ENCODE measurements around the gene KDM7A. TPM values are rescaled to one million over a fixed set of nuclear protein-coding genes. Genes with fewer than 3 reads are reported as not detected.

KDM7A gene
- total RNA-seq, 1 experiment from 2014 or later, result 5.1 TPM

DNA sequence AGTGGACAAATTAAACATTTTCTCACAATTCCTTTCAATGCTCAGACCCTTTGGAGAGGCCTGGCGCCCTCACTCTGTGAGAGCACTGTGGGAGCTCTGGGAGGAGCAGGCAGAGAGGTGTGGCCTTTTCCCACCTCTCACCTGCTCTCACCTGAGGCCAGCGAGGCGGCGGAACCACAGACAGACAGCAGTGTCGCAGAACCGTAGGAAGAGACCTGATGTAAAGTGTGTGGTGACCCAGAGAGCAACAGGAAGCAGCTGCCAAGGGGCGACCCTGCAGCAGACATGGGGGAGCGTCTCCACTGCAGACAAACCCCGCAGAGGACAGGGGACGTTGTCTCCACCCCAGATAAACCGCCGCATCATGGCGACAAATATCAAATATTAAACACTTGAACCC, 98.4 kb downstream of the KDM7A start:
- no peaks in the 10 kb centered on the region for H3K4me1 Mint-ChIP-seq (ENCODE audit: low read depth, unreplicated experiment)
- no peaks in the 10 kb centered on the region for H3K9me3 ChIP-seq
- intact Hi-C loops (cut with micrococcal nuclease; ENCODE audit: unreplicated experiment), result loop anchor here (5.0 kb wide), 1 partner anchor 249 kb away; no protein-coding TSS in a partner anchor
- no peaks in the 10 kb centered on the region for H3K36me3 Mint-ChIP-seq (ENCODE audit: insufficient read depth, unreplicated experiment)
- no peaks in the 10 kb centered on the region; the same call in 1 of the 2 replicates for H3K4me1 ChIP-seq
- no TSS peak for BruUV-seq (replicated peaks)
- ChIA-PET CTCF (no interaction called here), POLR2A (no interaction called here)
- no peak for DNase-seq
- H3K4me3 ChIP-seq (ENCODE audit: low read depth, low read length), result no peak overlapping the region
- no peaks in the 10 kb centered on the region for H3K27me3 Mint-ChIP-seq (ENCODE audit: insufficient read depth, unreplicated experiment)
- H3K27ac Mint-ChIP-seq (ENCODE audit: unreplicated experiment), result no peak overlapping the region
- H3K36me3 ChIP-seq (ENCODE audit: control insufficient read depth, insufficient read depth, low read length), result no peaks in the 10 kb centered on the region
- H3K27me3 ChIP-seq (replicated peaks; ENCODE audit: control insufficient read depth, insufficient read depth, low read length), result no peaks in the 10 kb centered on the region; the same call in 1 of the 2 replicates
- H3K4me3 Mint-ChIP-seq (ENCODE audit: unreplicated experiment), result no peak overlapping the region
- no peaks in the 10 kb centered on the region for H3K9me3 Mint-ChIP-seq (ENCODE audit: unreplicated experiment)
- TF ChIP-seq, protein P1, sequence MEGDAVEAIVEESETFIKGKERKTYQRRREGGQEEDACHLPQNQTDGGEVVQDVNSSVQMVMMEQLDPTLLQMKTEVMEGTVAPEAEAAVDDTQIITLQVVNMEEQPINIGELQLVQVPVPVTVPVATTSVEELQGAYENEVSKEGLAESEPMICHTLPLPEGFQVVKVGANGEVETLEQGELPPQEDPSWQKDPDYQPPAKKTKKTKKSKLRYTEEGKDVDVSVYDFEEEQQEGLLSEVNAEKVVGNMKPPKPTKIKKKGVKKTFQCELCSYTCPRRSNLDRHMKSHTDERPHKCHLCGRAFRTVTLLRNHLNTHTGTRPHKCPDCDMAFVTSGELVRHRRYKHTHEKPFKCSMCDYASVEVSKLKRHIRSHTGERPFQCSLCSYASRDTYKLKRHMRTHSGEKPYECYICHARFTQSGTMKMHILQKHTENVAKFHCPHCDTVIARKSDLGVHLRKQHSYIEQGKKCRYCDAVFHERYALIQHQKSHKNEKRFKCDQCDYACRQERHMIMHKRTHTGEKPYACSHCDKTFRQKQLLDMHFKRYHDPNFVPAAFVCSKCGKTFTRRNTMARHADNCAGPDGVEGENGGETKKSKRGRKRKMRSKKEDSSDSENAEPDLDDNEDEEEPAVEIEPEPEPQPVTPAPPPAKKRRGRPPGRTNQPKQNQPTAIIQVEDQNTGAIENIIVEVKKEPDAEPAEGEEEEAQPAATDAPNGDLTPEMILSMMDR (IDR thresholded peaks at IDR 0.05; ENCODE audit: insufficient read depth in 1 of 2, low read depth in 1 of 2, low read length in 1 of 2, severe bottlenecking in 1 of 2, unreplicated experiment in 1 of 2), result no peak

DNA sequence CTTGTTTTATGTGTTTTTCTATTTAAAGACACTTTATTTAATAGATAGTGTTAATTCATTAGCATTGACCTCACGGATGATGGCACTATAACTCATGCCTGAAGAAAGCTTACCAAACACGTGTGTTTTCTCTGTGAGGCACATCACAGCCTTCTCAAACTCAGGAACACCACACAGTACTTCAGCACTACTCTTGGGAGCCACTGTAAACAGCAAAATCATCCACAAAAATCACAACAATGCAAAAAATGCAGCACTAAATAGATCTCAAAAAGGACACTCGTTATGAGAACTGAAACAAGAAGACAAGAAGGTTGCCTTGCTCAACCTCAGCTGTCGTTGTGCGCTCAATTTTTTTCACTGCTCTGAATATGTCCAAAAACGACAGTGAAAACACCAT, 102.0 kb downstream of the KDM7A start:
- DNase-seq, result no peak
- H3K36me3 ChIP-seq (ENCODE audit: control insufficient read depth, insufficient read depth, low read length), result no peaks in the 10 kb centered on the region
- Mint-ChIP-seq H3K27ac (ENCODE audit: unreplicated experiment) (no peak overlapping the region), H3K9me3 (ENCODE audit: unreplicated experiment) (peaks cover 10% of the 10 kb centered on the region), H3K4me1 (ENCODE audit: low read depth, unreplicated experiment) (no peaks in the 10 kb centered on the region), H3K36me3 (ENCODE audit: insufficient read depth, unreplicated experiment) (no peaks in the 10 kb centered on the region), H3K27me3 (ENCODE audit: insufficient read depth, unreplicated experiment) (no peaks in the 10 kb centered on the region), H3K4me3 (ENCODE audit: unreplicated experiment) (no peak overlapping the region)
- no peaks in the 10 kb centered on the region for H3K27me3 ChIP-seq (replicated peaks; ENCODE audit: control insufficient read depth, insufficient read depth, low read length)
- peaks cover 5% of the 10 kb centered on the region; the same call in 1 of the 2 replicates for H3K9me3 ChIP-seq
- intact Hi-C loops (cut with micrococcal nuclease; ENCODE audit: unreplicated experiment), result loop anchor here (5.0 kb wide), 1 partner anchor 253 kb away; no protein-coding TSS in a partner anchor
- BruUV-seq (replicated peaks), result no TSS peak
- CTCF ChIA-PET, result no interaction called here
- POLR2A ChIA-PET, result no interaction called here
- no peaks in the 10 kb centered on the region; the same call in 1 of the 2 replicates for H3K4me1 ChIP-seq
- TF ChIP-seq, protein P1 (IDR thresholded peaks at IDR 0.05; ENCODE audit: insufficient read depth in 1 of 2, low read depth in 1 of 2, low read length in 1 of 2, severe bottlenecking in 1 of 2, unreplicated experiment in 1 of 2), result no peak
- no peak overlapping the region for H3K4me3 ChIP-seq (ENCODE audit: low read depth, low read length)

DNA sequence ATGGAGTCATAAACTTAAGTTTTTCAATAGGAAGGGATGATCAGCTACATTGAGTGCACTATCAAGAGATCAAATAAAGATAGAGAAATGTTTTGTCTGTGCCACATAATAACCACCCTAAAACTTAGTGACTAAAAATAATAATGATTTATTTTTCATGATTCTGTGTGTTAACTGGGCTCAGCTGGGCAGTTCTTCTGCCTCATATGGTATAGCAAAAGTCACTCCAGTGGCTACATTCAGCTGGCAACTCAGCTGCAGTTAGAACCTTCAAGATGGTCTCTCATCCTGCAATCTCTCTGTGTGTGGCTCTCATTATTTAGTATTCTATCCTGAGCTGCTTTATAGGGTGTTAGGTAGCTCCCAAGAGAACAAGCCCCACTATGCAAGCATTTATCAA, 106.2 kb downstream of the KDM7A start:
- no peaks in the 10 kb centered on the region for H3K4me1 Mint-ChIP-seq (ENCODE audit: low read depth, unreplicated experiment)
- no TSS peak for BruUV-seq (replicated peaks)
- peaks cover 51% of the 10 kb centered on the region for H3K9me3 Mint-ChIP-seq (ENCODE audit: unreplicated experiment)

More for the DNA sequence above, 106.2 kb downstream of the KDM7A start:
- Mint-ChIP-seq H3K27me3 (ENCODE audit: insufficient read depth, unreplicated experiment) (no peaks in the 10 kb centered on the region), H3K4me3 (ENCODE audit: unreplicated experiment) (no peak overlapping the region), H3K36me3 (ENCODE audit: insufficient read depth, unreplicated experiment) (no peaks in the 10 kb centered on the region), H3K27ac (ENCODE audit: unreplicated experiment) (no peak overlapping the region)
- Histone ChIP-seq H3K27me3 (replicated peaks; ENCODE audit: control insufficient read depth, insufficient read depth, low read length) (no peaks in the 10 kb centered on the region), H3K4me3 (ENCODE audit: low read depth, low read length) (no peak overlapping the region), H3K4me1 (no peaks in the 10 kb centered on the region; the same call in 1 of the 2 replicates), H3K9me3 (peaks cover 34% of the 10 kb centered on the region), H3K36me3 (ENCODE audit: control insufficient read depth, insufficient read depth, low read length) (no peaks in the 10 kb centered on the region)
- ChIA-PET POLR2A (interaction anchor here (0.6 kb wide), 1 partner anchor 626 kb away, joined by 4 read pairs; no protein-coding TSS in a partner anchor), CTCF (no interaction called here)
- intact Hi-C loops (cut with micrococcal nuclease; ENCODE audit: unreplicated experiment), result no loop called here
- TF ChIP-seq, protein P1 (IDR thresholded peaks at IDR 0.05; ENCODE audit: insufficient read depth in 1 of 2, low read depth in 1 of 2, low read length in 1 of 2, severe bottlenecking in 1 of 2, unreplicated experiment in 1 of 2), result no peak
- DNase-seq, result no peak

Data from Caco-2 (cell line).